HK-2 (cell line): ENCODE data around the gene CEP89.
"Not testable (repeated sequence)": the region's sequence is repeated elsewhere in the genome, so short reads cannot be mapped to it uniquely, and the experiment has no call there.

ENCODE experiments used
- DNase-seq: peaks from one replicate; pipeline ENCODE4 v3.0.0-alpha.2; 2018; ENCODE audit not compliant: unreplicated experiment

The CEP89 gene

DNA sequence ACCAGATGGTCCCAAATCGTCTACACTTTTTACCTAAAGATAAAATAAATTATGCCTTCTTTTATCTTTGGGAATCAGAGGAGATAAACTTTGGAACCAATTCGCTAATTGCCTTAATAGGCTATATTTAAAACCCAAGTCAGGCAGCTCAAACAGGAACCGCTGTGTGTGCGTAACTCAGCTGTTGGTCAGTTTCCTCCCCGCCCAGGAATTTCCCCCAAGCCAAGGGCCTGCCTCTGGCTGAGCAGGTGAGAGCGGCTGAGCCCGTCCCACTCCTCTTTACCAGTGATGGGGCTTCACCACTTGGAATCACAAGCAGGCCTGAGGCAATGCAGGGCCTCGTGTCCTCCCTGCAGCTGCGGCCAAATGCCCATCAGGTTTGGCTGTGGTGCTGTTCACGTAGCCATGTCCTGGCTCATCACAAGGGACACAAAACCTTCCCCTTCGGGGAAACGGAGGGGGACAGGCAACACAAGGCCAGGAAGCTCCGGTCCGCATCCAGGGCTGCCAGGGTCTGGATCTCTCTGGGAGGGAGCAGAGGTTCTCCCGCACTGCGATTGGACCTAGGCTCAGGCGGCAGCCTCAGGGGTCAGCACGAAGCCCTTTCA lies 101.7 kb downstream of the CEP89 start:
- no peak for DNase-seq

DNA sequence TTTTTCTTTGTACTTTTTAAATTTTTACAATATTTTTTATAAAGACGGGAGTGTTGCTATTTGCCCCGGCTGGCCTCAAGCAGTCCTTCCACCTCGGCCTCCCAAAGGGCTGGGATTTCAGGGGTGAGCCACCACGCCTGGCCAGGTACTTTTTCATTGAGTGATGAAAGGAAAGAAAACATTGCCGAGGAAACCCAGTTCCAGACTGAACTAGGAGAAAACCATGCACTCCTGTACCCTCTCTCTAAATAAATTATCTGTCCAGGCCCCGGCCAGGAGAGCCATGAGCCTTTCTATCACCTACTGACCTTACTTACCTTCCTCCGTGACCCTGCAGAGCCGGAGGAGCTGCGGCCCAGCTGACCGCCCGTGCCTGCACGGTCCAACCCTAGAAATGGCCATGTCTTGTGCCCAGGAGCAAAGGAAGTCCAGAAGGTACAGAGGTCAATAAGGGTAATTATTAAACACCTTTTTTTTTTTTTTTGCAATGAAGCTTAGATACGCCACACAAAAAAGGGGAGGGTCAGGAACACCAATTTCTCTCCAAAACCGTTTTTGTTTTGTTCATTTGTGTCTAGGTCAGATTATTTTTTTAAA lies 102.3 kb downstream of the CEP89 start, which contains the start of gene SLC7A9:
TSS of gene SLC7A9 (minus strand) at position 399 of the 597 bp plus-strand sequence. CDS start 1,233 bp downstream, outside the sequence.
- no peak for DNase-seq

DNA sequence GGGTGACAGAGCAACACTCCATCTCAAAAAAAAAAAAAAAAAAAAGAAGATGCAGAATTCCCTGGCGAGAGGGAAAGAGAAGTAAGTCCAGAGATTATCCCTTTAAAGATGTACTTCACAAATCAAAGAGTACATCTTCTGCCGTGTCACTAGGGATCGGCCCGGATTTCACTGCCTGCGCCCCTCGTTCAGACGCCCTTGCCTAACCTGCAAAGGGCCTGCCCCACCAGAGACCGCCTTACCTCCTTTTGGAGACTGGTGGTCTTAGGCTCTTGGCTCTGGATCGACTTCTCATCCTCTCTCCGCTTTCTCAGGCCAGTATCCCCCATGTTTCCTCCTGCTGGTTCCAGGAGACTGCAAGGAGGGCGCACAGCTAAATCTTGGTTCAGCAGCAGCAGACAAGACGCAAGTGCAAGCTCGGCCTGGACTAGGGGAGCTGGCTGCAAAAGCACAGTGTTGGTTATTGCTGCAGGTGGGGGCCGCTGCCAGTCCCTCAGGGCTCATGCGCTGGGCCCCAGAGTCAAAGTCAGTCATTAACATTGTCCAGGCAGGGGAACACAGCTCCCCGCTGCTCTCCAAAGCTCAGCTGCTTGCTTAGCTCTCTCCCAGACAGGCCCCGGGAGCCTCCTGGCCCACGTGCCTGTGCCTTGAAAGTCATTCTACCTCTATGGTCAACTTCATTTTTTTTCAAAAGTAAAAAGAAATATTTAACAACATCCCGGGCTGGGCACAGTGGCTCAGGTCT lies 103.4 kb downstream of the CEP89 start:
- DNase-seq = no peak

DNA sequence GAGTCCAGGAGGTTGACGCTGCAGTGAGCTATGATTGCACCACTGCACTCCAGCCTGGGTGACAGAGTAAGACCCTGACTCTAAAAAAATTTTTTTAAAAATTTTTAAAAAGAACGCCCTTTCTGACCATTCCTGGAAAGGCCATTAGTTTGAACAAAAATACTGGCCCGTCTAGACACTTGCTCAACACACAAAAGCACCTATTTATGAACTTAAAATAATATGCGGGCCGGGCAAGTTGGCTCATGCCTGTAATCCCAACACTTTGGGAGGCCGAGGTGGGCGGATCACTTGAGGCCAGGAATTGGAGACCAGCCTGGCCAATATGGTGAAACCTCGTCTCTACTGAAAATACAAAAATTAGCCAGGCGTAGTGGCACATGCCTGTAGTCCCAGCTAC lies 104.3 kb downstream of the CEP89 start:
- not testable (repeated sequence) for DNase-seq

DNA sequence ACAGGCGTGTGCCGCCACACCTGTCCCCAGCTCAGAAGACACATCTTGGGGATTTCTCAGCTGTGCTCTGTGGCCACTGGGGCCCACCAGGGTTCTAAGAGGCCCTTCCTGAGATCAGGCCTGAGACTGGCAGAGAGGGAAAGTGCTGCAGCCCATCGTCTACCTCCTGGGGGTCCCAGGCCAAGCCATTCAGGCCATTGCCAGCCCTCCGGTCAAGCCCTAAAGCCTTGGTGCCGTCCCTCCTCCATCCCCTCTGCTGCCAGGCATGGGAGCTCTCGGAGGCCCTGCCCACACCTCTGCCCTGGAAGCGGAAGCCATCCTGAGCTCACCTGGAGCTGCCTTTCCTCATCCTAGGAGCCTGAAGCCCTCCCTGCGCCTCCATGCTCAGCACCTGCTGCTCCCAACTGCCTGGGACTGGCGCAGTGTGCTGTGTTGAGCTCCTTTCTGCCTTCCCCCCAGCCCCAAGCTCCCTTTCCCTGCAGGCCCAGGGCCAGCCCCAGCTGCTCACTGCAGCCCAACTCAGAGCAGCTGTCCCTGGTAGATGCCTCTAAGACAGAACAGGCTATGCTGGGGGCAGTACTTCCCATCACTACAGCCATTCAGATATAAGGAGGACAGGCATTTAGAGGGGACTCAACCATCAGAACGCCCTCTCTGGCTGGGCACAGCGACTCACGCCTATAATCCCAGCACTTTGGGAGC lies 105.0 kb downstream of the CEP89 start:
- no peak for DNase-seq

DNA sequence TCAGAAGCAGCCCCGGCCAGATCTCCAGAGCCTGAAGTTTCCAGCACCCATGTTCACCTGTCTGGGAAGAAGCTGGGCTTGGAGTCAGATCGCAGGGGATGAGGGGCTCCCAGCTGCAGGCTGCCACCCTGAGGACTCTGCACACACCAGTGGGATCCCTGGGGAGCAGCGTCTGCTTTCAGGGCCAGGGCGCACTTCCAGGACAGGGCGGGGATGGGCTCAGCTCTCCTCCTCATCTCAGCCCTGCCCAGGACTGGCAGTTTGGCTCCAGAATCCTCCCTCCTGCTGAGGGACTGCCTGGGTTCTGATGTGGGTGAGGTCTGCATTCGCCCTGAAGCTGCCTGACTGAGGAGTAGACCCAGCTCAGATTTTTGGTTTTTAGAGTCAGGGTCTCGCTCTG lies 105.7 kb downstream of the CEP89 start:
- no peak for DNase-seq

DNA sequence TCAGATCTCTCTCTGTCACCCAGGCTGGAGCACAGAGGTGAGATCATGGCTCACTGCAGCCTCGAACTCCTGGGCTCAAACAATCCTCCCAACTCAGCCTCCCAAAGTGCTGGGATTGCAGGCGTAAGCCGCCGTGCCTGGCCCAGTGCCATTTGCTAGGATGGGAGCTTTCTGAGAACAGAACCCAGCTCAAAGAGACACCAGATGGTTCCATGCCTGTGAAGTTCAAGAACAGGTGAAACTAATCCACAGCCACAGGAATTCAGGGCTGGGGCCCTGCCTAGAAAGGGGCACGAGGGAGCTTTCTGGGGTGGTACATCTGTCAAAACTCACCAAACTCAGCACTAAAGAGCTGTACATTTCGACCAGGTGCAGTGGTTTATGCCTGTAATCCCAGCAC lies 106.4 kb downstream of the CEP89 start:
- no peak for DNase-seq

DNA sequence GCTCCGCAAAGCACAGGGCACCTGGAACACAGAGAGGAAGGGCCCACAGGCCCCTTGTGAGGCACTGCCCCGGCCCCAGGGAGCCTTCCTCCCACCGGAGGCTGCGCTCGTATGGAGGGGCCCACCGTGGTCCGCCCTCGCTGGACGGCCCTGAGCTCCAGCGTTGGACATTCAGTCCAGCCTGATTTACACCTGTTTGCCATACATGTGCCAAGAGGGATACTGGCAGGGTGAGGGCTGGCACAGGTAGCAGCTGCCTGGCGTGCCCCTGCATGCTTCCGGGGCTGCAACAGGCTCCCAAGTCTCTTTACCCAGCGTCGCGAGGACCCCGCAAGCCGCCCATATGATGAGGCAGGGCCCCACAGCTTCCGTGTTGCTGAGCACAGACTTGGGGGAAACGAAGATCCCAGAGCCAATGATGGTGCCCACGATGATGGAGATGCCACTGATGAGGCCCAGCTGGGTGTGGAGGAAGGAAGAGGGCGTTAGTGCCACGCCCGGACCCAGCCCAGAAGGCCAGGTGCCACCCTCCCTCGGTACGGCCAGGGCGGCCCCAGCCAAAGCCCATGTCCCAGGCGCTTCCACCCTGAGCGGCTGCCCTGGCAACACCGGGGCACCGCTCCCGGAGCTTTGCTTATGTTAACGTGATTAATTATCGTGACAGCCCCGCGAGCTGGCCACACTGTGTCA lies 107.3 kb downstream of the CEP89 start:
- no peak for DNase-seq

DNA sequence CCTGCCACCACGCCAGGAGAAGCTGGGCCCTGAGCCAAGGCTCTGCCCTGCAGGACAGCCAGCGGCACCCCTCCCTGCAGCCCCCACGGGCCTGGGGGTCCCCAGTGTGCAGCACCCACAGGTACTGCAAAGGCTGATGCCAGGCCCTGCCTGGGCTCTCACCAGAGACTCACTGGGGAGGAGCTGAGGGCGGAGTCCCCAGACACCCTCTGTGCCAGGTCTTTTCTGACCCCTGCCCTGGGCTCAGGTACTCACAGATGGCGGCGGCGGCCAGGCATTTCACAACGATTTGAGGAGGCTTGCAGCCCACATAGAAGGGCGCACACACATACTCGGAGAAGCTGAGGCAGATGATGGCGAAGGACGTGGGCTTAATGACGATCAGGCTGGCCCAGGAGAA lies 107.9 kb downstream of the CEP89 start:
- DNase-seq = no peak

DNA sequence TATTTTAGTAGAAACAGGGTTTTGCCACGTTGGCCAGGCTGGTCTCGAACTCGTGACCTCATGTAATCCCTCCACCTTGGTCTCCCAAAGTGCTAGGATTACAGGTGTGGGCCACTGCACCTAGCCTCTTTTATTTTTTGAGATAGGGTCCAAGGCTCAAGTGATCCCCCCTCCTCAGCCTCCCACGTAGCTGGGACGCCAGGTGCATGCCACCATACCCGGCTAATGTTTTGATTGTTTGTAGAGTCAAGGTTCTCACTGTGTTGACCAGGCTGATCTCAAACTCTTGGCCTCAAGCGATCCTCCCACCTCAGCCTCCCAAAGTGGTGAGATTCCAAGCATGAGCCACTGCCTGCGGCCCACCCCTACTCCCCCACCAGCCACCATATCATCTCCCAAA lies 108.5 kb downstream of the CEP89 start:
- no peak for DNase-seq

DNA sequence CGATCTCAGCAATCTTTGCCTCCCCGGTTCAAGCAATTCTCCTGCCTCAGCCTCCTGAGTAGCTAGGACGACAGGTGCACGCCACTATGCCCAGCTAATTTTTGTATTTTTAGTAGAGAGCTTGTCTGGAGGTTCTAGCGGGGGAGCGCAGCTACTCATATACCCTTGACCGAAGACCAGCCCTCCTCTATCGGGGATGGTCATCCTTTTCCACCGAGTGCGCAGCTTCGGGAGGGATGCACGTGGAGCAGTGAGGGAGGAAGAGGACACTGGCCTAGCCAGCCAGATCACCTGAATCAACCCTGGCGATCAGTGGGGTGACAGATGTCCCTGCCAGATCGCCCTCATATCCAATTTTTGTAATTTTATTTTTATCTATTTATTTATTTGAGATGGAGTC lies 109.0 kb downstream of the CEP89 start:
- DNase-seq = no peak

DNA sequence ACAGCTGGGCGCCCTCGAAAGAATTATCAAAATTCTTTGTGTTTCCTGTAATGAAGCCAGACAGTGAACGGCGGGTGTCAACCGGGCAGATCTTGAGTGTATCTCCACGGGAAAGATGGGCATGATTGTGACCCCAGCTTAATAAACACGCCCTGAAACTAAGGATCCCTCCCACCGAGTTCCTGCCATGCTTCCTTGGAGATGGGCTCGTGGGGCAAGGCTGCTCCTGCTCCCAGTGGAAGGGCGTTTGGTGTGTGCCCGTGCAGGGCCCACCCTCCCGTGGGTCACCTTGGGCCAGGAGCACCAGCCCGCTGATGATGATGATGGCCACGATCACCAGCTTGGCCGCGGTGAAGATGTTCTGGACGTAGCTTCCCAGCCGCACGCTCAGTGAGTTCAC lies 109.6 kb downstream of the CEP89 start:
- no peak for DNase-seq

DNA sequence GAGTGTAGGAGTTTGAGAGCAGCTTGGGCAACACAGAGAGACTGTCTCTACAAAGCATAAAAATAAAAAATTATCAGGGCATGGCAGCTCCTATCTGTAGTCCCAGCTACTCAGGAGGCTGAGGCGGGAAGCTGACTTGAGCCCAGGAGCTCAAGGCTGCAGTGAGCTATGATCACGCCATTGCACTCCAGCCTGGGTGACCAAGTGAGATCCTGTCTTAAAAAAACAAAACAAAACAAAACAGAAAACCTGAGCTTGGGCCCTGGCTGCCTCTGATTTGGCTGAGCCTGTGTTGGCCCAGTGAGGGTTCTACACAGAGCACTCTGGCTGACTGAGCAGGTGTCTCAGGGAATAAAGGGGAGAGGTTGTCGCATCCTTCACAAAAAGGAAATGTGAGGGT lies 110.2 kb downstream of the CEP89 start:
- DNase-seq = no peak

DNA sequence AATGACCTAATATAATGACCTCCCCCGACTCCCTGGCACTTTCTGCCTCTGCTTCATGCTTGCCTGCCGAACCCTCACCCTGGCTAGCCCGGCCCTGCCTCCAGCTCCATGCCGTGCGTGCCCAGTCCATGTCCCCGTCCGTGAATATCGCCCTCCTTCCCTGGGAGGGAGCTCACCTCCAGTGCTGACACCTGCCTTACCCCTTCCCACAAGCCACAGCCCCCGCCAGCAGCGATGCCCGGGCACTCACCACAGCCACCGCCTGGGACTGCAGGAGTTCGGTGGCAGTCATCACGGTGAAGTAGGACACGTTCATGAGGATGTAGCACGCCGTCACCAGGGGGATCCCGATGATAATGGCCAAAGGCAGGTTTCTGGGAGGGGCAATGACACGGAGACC lies 112.2 kb downstream of the CEP89 start:
- no peak for DNase-seq

DNA sequence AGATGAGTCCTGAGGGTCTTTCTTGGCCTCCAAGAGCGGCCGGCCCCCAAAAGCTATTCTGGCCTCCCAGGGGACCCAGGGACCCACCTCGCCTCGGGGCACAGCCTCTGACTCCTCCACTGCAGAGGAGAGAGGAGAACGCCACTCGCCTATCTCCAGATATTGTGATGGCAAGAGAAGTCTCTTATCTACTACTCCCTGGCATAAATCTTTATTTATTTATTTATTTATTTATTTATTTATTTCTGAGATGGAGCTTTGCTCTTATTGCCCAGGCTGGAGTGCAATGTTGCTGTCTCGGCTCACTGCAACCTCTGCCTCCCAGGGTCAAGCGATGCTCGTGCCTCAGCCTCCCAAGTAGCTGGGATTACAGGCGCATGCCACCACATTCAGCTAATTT lies 113.2 kb downstream of the CEP89 start:
- DNase-seq = no peak

DNA sequence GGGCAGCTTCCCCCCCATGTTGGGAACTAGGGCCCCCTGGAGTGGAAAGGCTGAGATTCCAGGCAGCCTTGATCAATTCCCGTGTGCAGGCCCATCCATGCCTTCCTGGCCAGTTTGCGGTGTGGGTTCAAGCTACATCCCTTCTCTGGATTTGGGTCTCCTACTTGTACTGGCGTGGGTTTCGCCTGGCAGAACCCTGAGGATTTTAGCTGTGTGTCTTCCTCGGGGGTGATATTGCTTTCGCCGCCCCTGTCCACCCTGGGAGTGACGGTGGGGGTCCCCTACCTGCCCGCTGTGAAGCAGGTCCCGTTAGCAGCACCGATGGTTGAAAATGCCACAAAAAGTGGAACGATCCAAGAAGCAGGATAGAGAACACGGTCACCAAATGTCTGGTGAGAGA lies 113.6 kb downstream of the CEP89 start:
- DNase-seq = no peak

DNA sequence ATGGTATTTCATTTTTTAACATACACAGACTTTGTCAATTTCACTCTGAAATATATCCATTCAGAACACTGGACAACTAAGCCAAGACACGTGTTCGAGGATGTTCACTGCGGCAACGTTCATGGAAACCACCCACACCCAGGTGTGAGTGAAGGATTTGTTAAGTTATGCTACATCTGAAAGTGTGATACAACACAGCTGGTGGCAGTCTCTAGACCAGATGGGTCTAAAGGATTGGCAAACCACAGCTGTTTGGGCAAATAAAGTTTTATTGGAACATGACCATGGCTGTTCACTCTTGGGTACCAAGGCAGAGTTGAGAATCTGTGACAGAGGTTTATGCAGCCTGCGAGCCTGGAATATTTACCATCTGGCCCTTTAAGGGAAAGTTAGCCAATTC lies 114.2 kb downstream of the CEP89 start:
- DNase-seq = no peak

DNA sequence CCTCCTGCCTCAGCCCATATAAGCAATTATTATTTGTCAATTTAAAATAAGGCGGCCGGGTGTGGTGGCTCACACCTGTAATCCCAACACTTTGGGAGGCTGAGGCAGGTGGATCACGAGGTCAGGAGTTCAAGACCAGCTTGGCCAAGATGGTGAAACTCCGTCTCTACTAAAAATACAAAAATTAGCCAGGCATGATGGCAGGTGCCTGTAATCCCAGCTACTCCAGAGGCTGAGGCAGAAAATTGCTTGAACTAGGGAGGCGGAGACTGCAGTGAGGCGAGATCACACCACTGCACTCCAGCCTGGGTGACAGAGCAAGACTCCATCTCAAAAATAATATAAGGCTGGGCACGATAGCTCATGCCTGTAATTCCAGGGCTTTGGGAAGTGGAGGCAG lies 114.9 kb downstream of the CEP89 start:
- not testable (repeated sequence) for DNase-seq

DNA sequence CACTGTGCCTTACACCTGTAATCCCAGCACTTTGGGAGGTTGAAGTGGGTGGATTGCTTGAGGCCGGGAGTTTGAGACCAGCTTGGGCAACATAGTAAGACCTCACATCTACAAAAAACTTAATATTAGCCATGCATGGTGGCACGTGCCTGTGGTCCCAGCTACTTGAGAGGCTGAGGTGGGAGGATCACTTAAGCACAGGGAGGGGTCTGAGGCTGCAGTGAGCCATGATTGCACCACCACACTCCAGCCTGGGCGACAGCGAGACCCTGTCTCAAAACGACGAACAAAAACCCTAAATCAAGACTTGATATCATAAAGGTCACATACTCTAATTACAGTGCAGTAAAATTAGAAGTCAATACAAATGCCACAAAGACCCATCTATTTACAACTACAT lies 119.5 kb downstream of the CEP89 start:
- DNase-seq = no peak

DNA sequence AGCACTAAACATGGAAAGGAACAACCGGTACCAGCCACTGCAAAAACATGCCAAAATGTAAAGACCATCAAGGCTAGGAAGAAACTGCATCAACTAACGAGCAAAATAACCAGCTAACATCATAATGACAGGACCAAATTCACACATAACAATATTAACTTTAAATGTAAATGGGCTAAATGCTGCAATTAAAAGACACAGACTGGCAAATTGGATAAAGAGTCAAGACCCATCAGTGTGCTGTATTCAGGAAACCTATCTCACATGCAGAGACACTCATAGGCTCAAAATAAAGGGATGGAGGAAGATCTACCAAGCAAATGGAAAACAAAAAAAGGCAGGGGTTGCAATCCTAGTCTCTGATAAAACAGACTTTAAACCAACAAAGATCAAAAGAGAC lies 123.7 kb downstream of the CEP89 start:
- DNase-seq = not testable (repeated sequence)

DNA sequence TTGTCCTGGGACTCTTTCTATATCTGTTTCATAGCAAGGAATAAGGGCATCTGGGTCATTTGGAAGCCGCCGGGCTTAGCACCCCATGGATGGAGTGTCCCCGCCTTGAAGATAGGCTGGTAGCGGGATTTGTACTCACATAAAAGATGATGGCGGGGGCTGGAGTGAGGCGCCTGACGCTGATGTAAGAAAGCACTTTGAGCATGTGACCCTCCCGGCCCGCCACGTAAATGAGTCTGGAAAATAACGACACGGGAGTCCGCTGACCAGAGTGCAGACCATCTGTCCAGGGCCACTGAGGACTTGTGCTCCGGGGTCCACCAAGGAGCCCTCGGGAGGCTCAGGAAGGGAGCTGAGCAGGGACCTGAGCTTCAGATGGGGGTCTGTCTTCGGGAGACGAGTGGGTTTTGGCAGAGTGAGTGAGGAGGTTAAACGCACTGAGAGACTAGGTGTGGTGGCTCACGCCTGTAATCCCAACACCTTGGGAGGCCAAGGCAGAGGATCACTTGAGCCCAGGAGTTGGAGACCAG lies 128.0 kb downstream of the CEP89 start:
- DNase-seq = no peak

DNA sequence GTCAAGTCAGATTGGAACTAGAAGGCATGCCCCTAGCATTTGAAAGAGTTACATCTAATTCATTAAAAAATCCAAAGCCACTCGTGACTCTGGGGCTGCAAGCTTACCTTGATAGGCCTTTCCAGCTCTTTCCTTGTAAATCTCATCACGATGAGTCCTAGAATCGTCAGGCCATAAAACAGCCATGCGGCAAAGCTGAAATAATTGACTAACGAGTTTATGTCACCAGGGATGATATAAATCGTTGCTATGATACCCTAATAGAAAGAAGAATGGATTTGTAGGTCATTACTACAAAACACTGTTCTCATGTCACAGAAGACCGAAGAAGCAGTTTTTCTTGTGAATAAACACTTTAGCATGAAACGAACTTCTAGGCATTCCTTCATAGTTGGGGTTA lies 129.7 kb downstream of the CEP89 start:
- no peak for DNase-seq
